Mononuclear cell (primary cell): ENCODE data around the gene WNT5A. TPM values are rescaled to one million over a fixed set of nuclear protein-coding genes. Genes with fewer than 3 reads are reported as not detected.
"Not testable (repeated sequence)": the region's sequence is repeated elsewhere in the genome, so short reads cannot be mapped to it uniquely, and the experiment has no call there.

Experiments
- H3K27me3 ChIP-seq: 2 replicates; pipeline ENCODE4 v1.6.0; 2011; ENCODE audit warnings: low read length, control low read depth; ENCODE audit not compliant: insufficient read depth
- H3K4me1 ChIP-seq: 2 replicates; pipeline ENCODE4 v1.5.1; 2011; ENCODE audit warnings: mild to moderate bottlenecking, low read length, control low read depth; ENCODE audit not compliant: insufficient read depth
- H3K4me3 ChIP-seq: 2 replicates; pipeline ENCODE4 v1.5.1; 2011; ENCODE audit warnings: mild to moderate bottlenecking, low read length, moderate library complexity
- H3K9me3 ChIP-seq: 2 replicates; pipeline ENCODE4 v1.5.1; 2011; ENCODE audit warnings: low read depth, mild to moderate bottlenecking, control low read depth, low read length
- total RNA-seq: library from RNA; depleted of rRNA; stranded (reverse); fragments of >200 nt; gene quantifications from one replicate; pipeline ENCODE4 v1.2.3, GENCODE V29; 2012

The WNT5A gene
- total RNA-seq, 1 donor = 0.42 TPM

GRCh38 chr3:55515550-55516246, 28.6 kb upstream of the WNT5A start:
- H3K4me1 ChIP-seq = no peaks in the 10 kb centered on the region
- no peak overlapping the region for H3K4me3 ChIP-seq
- no peaks in the 10 kb centered on the region for H3K27me3 ChIP-seq
- no peaks in the 10 kb centered on the region for H3K9me3 ChIP-seq

- no peaks in the 10 kb centered on the region for H3K4me1 ChIP-seq
Measured at GRCh38 chr3:55514962-55515361, 27.9 kb upstream of the WNT5A start.

GRCh38 chr3:55512571-55513343, 25.7 kb upstream of the WNT5A start:
- no peaks in the 10 kb centered on the region for H3K27me3 ChIP-seq
- no peaks in the 10 kb centered on the region for H3K4me1 ChIP-seq
- no peak overlapping the region for H3K4me3 ChIP-seq
- no peaks in the 10 kb centered on the region for H3K9me3 ChIP-seq

More at GRCh38 chr3:55514962-55515361, 27.9 kb upstream of the WNT5A start:
- Histone ChIP-seq H3K4me3 (no peak overlapping the region), H3K27me3 (no peaks in the 10 kb centered on the region), H3K9me3 (no peaks in the 10 kb centered on the region)

GRCh38 chr3:55511895-55512570, 24.9 kb upstream of the WNT5A start:
- no peaks in the 10 kb centered on the region for H3K4me1 ChIP-seq
- H3K27me3 ChIP-seq = no peaks in the 10 kb centered on the region
- no peak overlapping the region for H3K4me3 ChIP-seq
- H3K9me3 ChIP-seq = no peaks in the 10 kb centered on the region

- Histone ChIP-seq H3K27me3 (no peaks in the 10 kb centered on the region), H3K4me1 (no peaks in the 10 kb centered on the region), H3K4me3 (no peak overlapping the region), H3K9me3 (no peaks in the 10 kb centered on the region)
Measured at GRCh38 chr3:55508335-55508734, 21.2 kb upstream of the WNT5A start.

GRCh38 chr3:55507808-55508207, 20.7 kb upstream of the WNT5A start:
- H3K4me1 ChIP-seq = no peaks in the 10 kb centered on the region
- no peak overlapping the region for H3K4me3 ChIP-seq
- no peaks in the 10 kb centered on the region for H3K9me3 ChIP-seq
- no peaks in the 10 kb centered on the region for H3K27me3 ChIP-seq

GRCh38 chr3:55505776-55506175, 18.7 kb upstream of the WNT5A start:
- Histone ChIP-seq H3K27me3 (no peaks in the 10 kb centered on the region), H3K4me3 (no peak overlapping the region), H3K9me3 (no peaks in the 10 kb centered on the region), H3K4me1 (no peaks in the 10 kb centered on the region)

- not testable (repeated sequence) for H3K4me1 ChIP-seq, H3K27me3 ChIP-seq, H3K4me3 ChIP-seq, H3K9me3 ChIP-seq
Measured at GRCh38 chr3:55505102-55505501, 18.0 kb upstream of the WNT5A start.

GRCh38 chr3:55501905-55502304, 14.8 kb upstream of the WNT5A start:
- Histone ChIP-seq H3K4me3 (no peak overlapping the region), H3K27me3 (no peaks in the 10 kb centered on the region), H3K4me1 (no peaks in the 10 kb centered on the region), H3K9me3 (no peaks in the 10 kb centered on the region)

GRCh38 chr3:55500555-55501330, 13.6 kb upstream of the WNT5A start:
- H3K9me3 ChIP-seq = no peaks in the 10 kb centered on the region
- H3K4me3 ChIP-seq = no peak overlapping the region
- no peaks in the 10 kb centered on the region for H3K27me3 ChIP-seq
- H3K4me1 ChIP-seq = no peaks in the 10 kb centered on the region

GRCh38 chr3:55498520-55498919, 11.4 kb upstream of the WNT5A start:
- no peaks in the 10 kb centered on the region for H3K9me3 ChIP-seq
- H3K4me1 ChIP-seq = no peaks in the 10 kb centered on the region
- no peak overlapping the region for H3K4me3 ChIP-seq
- H3K27me3 ChIP-seq = no peaks in the 10 kb centered on the region

- H3K4me3 ChIP-seq = no peak overlapping the region
- no peaks in the 10 kb centered on the region for H3K4me1 ChIP-seq
- peaks cover 4% of the 10 kb centered on the region for H3K27me3 ChIP-seq
- no peaks in the 10 kb centered on the region for H3K9me3 ChIP-seq
Measured at GRCh38 chr3:55497250-55497649, 10.1 kb upstream of the WNT5A start.

- H3K4me1 ChIP-seq = no peaks in the 10 kb centered on the region
- H3K4me3 ChIP-seq = no peak overlapping the region
- H3K27me3 ChIP-seq = peaks cover 20% of the 10 kb centered on the region
- no peaks in the 10 kb centered on the region for H3K9me3 ChIP-seq
Measured at GRCh38 chr3:55494976-55495375, 7.9 kb upstream of the WNT5A start.

- Histone ChIP-seq H3K27me3 (peaks cover 38% of the 10 kb centered on the region), H3K9me3 (no peaks in the 10 kb centered on the region), H3K4me3 (no peak overlapping the region), H3K4me1 (no peaks in the 10 kb centered on the region)
Measured at GRCh38 chr3:55492976-55493375, 5.9 kb upstream of the WNT5A start.
